Neural cell (in vitro differentiated cells): ENCODE data around the gene SPATA31E1. TPM values are rescaled to one million over a fixed set of nuclear protein-coding genes. Genes with fewer than 3 reads are reported as not detected.
"Not testable (repeated sequence)": the region's sequence is repeated elsewhere in the genome, so short reads cannot be mapped to it uniquely, and the experiment has no call there.

ENCODE experiments used
- H2AFZ ChIP-seq: fragments of 200-600, 300-800 bp; sonication (generic), shearing (Covaris generic); 2 replicates; pipeline ENCODE4 v1.6.0; 2014; ENCODE audit warnings: low read depth, mild to moderate bottlenecking, antibody characterized with exemption, low read length, moderate library complexity
- H3F3A ChIP-seq: fragments of 200-600 bp; shearing (Covaris generic); 2 replicates; pipeline ENCODE4 v1.6.1; 2016; ENCODE audit warnings: mild to moderate bottlenecking, moderate library complexity, mixed read lengths, antibody characterized with exemption, low read length; ENCODE audit not compliant: insufficient read depth, poor library complexity, severe bottlenecking
- H3K27ac ChIP-seq: fragments of 200-600, 300-800 bp; sonication (generic), shearing (Covaris generic); 2 replicates; pipeline ENCODE4 v1.5.1; 2014; ENCODE audit warnings: mild to moderate bottlenecking, low read length, moderate library complexity
- H3K27me3 ChIP-seq: fragments of 300-800, 200-600 bp; sonication (generic), shearing (Covaris generic); 2 replicates; pipeline ENCODE4 v1.6.0; 2014; ENCODE audit warnings: mild to moderate bottlenecking, low read depth, low read length, moderate library complexity; ENCODE audit not compliant: insufficient read depth
- H3K36me3 ChIP-seq: fragments of 300-800, 200-600 bp; sonication (generic), shearing (Covaris generic); 2 replicates; pipeline ENCODE4 v1.5.1; 2014; ENCODE audit warnings: mild to moderate bottlenecking, antibody characterized with exemption, low read length, moderate library complexity; ENCODE audit not compliant: insufficient read depth
- H3K4me2 ChIP-seq: fragments of 300-800, 200-600 bp; sonication (generic), shearing (Covaris generic); 2 replicates; pipeline ENCODE4 v1.6.0; 2014; ENCODE audit warnings: mild to moderate bottlenecking, low read length
- H3K4me3 ChIP-seq: fragments of 300-800, 200-600 bp; sonication (generic), shearing (Covaris generic); 2 replicates; pipeline ENCODE4 v1.5.1; 2014; ENCODE audit warnings: mild to moderate bottlenecking, low read length, moderate library complexity
- H3K79me2 ChIP-seq: fragments of 200-600 bp; shearing (Covaris generic); replicated peaks from 2 replicates; pipeline ENCODE4 v1.6.0; 2014; ENCODE audit warnings: mild to moderate bottlenecking, low read length, moderate library complexity; ENCODE audit not compliant: insufficient read depth
- H3K9ac ChIP-seq: fragments of 300-800, 200-600 bp; sonication (generic), shearing (Covaris generic); 2 replicates; pipeline ENCODE4 v1.6.1; 2016; ENCODE audit warnings: mild to moderate bottlenecking, low read length, mixed read lengths
- H3K9me2 ChIP-seq: fragments of 200-600 bp; shearing (Covaris generic); 2 replicates; pipeline ENCODE4 v1.6.1; 2016; ENCODE audit warnings: mild to moderate bottlenecking, low read length, mixed read lengths; ENCODE audit not compliant: insufficient read depth
- H3K9me3 ChIP-seq: fragments of 200-600, 300-800 bp; sonication (generic), shearing (Covaris generic); 2 replicates; pipeline ENCODE4 v1.6.1; 2016; ENCODE audit warnings: mild to moderate bottlenecking, mixed run types, low read length, moderate library complexity, mixed read lengths
- H4K20me1 ChIP-seq: fragments of 200-600 bp; shearing (Covaris generic); 2 replicates; pipeline ENCODE4 v1.6.1; 2016; ENCODE audit warnings: mild to moderate bottlenecking, mixed run types; ENCODE audit not compliant: insufficient read depth
- CTCF ChIP-seq: fragments of 450-650 bp; IDR thresholded peaks from 2 replicates; pipeline ENCODE4 v1.5.1; 2014; ENCODE audit warnings: antibody characterized with exemption, mild to moderate bottlenecking, moderate library complexity; ENCODE audit not compliant: poor library complexity, severe bottlenecking
- EP300 ChIP-seq: fragments of 450-650 bp; conservative IDR thresholded peaks from 2 replicates; pipeline ENCODE4 v1.6.1; 2014; ENCODE audit warnings: antibody characterized with exemption, mild to moderate bottlenecking, moderate library complexity; ENCODE audit not compliant: poor library complexity, severe bottlenecking
- EZH2 ChIP-seq: fragments of 200-600, 300-800 bp; shearing (Covaris generic), sonication (generic); IDR thresholded peaks from 2 replicates; pipeline ENCODE4 v1.6.1; 2014; ENCODE audit warnings: antibody characterized with exemption, low read length, borderline replicate concordance, mild to moderate bottlenecking; ENCODE audit not compliant: insufficient read depth, poor library complexity, severe bottlenecking
- MXI1 ChIP-seq: fragments of 450-650 bp; conservative IDR thresholded peaks from 2 replicates; pipeline ENCODE4 v1.6.1; 2014; ENCODE audit warnings: antibody characterized with exemption, mild to moderate bottlenecking; ENCODE audit not compliant: poor library complexity, severe bottlenecking
- POLR2AphosphoS5 ChIP-seq: IDR thresholded peaks from 2 replicates; pipeline ENCODE4 v1.6.1; 2012
- RAD21 ChIP-seq: fragments of 450-650 bp; conservative IDR thresholded peaks from 2 replicates; pipeline ENCODE4 v1.6.1; 2014; ENCODE audit warnings: antibody characterized with exemption, mild to moderate bottlenecking, moderate library complexity
- REST ChIP-seq: IDR thresholded peaks from 2 replicates; pipeline ENCODE4 v1.6.1; 2012; ENCODE audit warnings: borderline replicate concordance
- SMC3 ChIP-seq: fragments of 450-650 bp; conservative IDR thresholded peaks from 2 replicates; pipeline ENCODE4 v1.6.1; 2014; ENCODE audit warnings: antibody characterized with exemption, mild to moderate bottlenecking, moderate library complexity; ENCODE audit not compliant: poor library complexity
- TAF1 ChIP-seq: IDR thresholded peaks from 2 replicates; pipeline ENCODE4 v1.6.1; 2012; ENCODE audit warnings: low read depth
- polyA plus RNA-seq: library from polyadenylated mRNA; depleted of rRNA; stranded (reverse); fragments of >200 nt; gene quantifications from 2 replicates; pipeline ENCODE4 v1.2.3, GENCODE V29; 2014

Gene SPATA31E1
- polyA plus RNA-seq, 1 donor from 2014 or later = not detected

GRCh38 chr9:87909310-87910041 is 26.8 kb downstream of the SPATA31E1 start:
- no peaks in the 10 kb centered on the region for H4K20me1 ChIP-seq
- H3F3A ChIP-seq = no peaks in the 10 kb centered on the region
- no peak overlapping the region for H3K9ac ChIP-seq
- no peaks in the 10 kb centered on the region for H3K27me3 ChIP-seq
- H3K36me3 ChIP-seq = no peaks in the 10 kb centered on the region
- H3K4me2 ChIP-seq = no peak overlapping the region
- H2AFZ ChIP-seq = no peak overlapping the region
- TF ChIP-seq TAF1 = no peak
- no peak for TF ChIP-seq POLR2AphosphoS5
- TF ChIP-seq EP300 = no peak
- no peak for TF ChIP-seq EZH2
- TF ChIP-seq SMC3 = no peak
- H3K9me2 ChIP-seq = no peaks in the 10 kb centered on the region
- no peak overlapping the region for H3K27ac ChIP-seq
- no peak overlapping the region for H3K4me3 ChIP-seq
- no peaks in the 10 kb centered on the region for H3K9me3 ChIP-seq
- no peaks in the 10 kb centered on the region for H3K79me2 ChIP-seq

GRCh38 chr9:87910821-87911220 is 28.1 kb downstream of the SPATA31E1 start:
- H2AFZ ChIP-seq = no peak overlapping the region
- no peaks in the 10 kb centered on the region for H4K20me1 ChIP-seq
- no peaks in the 10 kb centered on the region for H3K36me3 ChIP-seq
- no peak overlapping the region for H3K4me3 ChIP-seq
- no peak for TF ChIP-seq EP300
- TF ChIP-seq CTCF = no peak
- no peak for TF ChIP-seq EZH2
- TF ChIP-seq MXI1 = no peak
- TF ChIP-seq POLR2AphosphoS5 = no peak
- TF ChIP-seq TAF1 = no peak
- no peak for TF ChIP-seq REST
- TF ChIP-seq SMC3 = no peak
- TF ChIP-seq RAD21 = no peak
- H3K9me2 ChIP-seq = no peaks in the 10 kb centered on the region
- no peak overlapping the region for H3K4me2 ChIP-seq
- H3K27me3 ChIP-seq = no peaks in the 10 kb centered on the region
- no peak overlapping the region for H3K27ac ChIP-seq
- no peaks in the 10 kb centered on the region for H3K9me3 ChIP-seq
- no peaks in the 10 kb centered on the region for H3K79me2 ChIP-seq
- H3F3A ChIP-seq = no peaks in the 10 kb centered on the region
- no peak overlapping the region for H3K9ac ChIP-seq

GRCh38 chr9:87917662-87918061 is 35.0 kb downstream of the SPATA31E1 start, which contains the start of gene SPATA31C1:
Gene SPATA31C1, plus strand, starts transcription at chr9:87917962.
- not testable (repeated sequence) for H3K4me3 ChIP-seq

GRCh38 chr9:87919013-87919412 is 36.3 kb downstream of the SPATA31E1 start:
- H3K9me3 ChIP-seq, H3K4me3 ChIP-seq, H3K79me2 ChIP-seq, H3K9ac ChIP-seq, H3K4me2 ChIP-seq, H3K36me3 ChIP-seq, H3F3A ChIP-seq, H3K9me2 ChIP-seq, H4K20me1 ChIP-seq, H3K27ac ChIP-seq, H2AFZ ChIP-seq, H3K27me3 ChIP-seq: not testable (repeated sequence)

More at GRCh38 chr9:87917662-87918061, 35.0 kb downstream of the SPATA31E1 start, which contains the start of gene SPATA31C1:
- H3K9ac ChIP-seq, H3K9me3 ChIP-seq, H3K36me3 ChIP-seq, H3K4me2 ChIP-seq, H3K27ac ChIP-seq, H3K79me2 ChIP-seq, H2AFZ ChIP-seq, H3K9me2 ChIP-seq, H3F3A ChIP-seq, H4K20me1 ChIP-seq, H3K27me3 ChIP-seq: not testable (repeated sequence)

GRCh38 chr9:87921561-87921960 is 38.9 kb downstream of the SPATA31E1 start:
- H3K4me2 ChIP-seq, H3K36me3 ChIP-seq, H3K9me3 ChIP-seq, H3K4me3 ChIP-seq, H3K9ac ChIP-seq, H3K27ac ChIP-seq, H2AFZ ChIP-seq, H3F3A ChIP-seq, H3K27me3 ChIP-seq, H3K79me2 ChIP-seq, H3K9me2 ChIP-seq, H4K20me1 ChIP-seq: not testable (repeated sequence)
